ENCODE measurements around the gene ABCD1. TPM values are rescaled to one million over a fixed set of nuclear protein-coding genes. Genes with fewer than 3 reads are reported as not detected.
A peak's percentile ranks its signal among the peaks of the same experiment; 100 is the strongest.

The ABCD1 gene
- total RNA-seq, 1 donor from 2014 or later = 10.1 TPM

DNA sequence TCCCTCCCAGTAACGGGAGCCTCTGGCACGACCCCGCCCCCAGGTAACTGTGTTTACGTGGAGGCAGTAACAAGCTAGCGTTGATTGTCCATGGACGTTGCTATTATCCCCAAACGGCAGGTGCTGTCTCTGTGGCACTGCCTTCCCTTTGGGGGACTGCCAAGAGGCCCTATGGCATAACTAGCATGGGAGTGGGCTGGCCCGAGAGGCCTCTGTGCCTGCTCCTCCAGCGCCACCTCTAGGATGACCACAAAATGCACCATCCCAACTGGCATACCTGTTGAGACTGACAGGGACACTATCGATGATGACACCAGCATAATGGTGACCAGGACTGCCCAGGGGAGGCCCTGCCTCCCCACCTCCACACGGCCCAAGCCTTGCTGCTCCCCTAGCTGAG, 57.7 kb downstream of the ABCD1 start:
- Mint-ChIP-seq H3K27me3 (ENCODE audit: low read depth) (no peaks in the 10 kb centered on the region), H3K9me3 (no peaks in the 10 kb centered on the region), H3K4me3 (ENCODE audit: low read depth) (no peak overlapping the region), H3K36me3 (ENCODE audit: low read depth) (peaks cover 9% of the 10 kb centered on the region), H3K4me1 (ENCODE audit: low read depth) (no peaks in the 10 kb centered on the region), H3K27ac (no peak overlapping the region)
- intact Hi-C loops (cut with micrococcal nuclease) = no loop called here
- no peak for DNase-seq (ENCODE audit: low spot score)

DNA sequence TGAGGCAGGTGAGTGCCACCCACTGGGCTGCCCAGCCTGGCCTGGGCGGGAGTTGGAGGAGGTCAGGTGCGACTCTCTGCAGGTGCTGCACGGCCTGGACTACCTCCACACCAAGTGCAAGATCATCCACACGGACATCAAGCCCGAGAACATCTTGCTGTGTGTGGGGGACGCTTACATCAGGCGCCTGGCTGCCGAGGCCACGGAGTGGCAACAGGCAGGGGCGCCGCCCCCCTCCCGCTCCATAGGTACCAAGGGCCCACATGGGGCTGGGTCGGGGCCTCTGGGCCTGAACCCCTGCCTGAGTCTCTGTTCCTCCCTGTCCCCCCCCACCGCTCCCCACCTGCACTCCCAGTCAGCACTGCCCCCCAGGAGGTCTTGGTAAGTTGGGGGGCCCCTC, 58.2 kb downstream of the ABCD1 start:
- no peak overlapping the region for H3K27ac Mint-ChIP-seq
- DNase-seq (ENCODE audit: low spot score) = no peak

DNA sequence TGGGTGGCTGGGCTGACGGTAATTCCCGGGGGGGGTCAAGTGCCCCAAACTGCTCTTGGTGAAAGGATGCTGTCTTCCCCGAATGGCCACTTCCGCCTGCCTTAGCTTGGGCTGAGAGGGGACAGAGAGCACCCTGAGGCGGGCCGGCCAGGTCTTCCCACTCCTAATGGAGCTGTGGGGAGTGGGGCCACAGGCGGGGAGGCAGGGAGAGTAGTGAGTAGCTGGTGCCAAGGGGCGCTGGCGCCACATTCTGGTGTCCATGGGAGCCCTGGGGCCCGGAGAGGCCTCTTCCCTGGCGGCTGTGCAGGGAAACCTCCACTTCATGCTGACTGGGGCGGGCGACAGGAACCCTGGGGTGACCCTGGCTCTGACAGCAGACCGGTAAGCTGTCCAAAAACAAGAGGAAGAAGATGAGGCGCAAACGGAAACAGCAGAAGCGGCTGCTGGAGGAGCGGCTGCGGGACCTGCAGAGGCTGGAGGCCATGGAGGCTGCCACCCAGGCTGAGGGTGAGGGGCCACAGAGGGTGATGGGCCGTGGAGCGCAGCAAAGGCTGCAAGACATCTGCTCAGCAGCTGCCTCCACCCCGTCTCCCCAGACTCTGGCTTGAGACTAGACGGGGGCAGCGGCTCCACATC, 58.8 kb downstream of the ABCD1 start:
- Mint-ChIP-seq H3K27me3 (ENCODE audit: low read depth) (no peaks in the 10 kb centered on the region), H3K9me3 (no peaks in the 10 kb centered on the region), H3K27ac (no peak overlapping the region), H3K36me3 (ENCODE audit: low read depth) (peaks cover 16% of the 10 kb centered on the region), H3K4me1 (ENCODE audit: low read depth) (no peaks in the 10 kb centered on the region), H3K4me3 (ENCODE audit: low read depth) (no peak overlapping the region)
- no peak for DNase-seq (ENCODE audit: low spot score)
- intact Hi-C loops (cut with micrococcal nuclease) = no loop called here

More for the DNA sequence above, 58.2 kb downstream of the ABCD1 start:
- H3K27me3 Mint-ChIP-seq (ENCODE audit: low read depth) = no peaks in the 10 kb centered on the region
- H3K4me3 Mint-ChIP-seq (ENCODE audit: low read depth) = no peak overlapping the region
- intact Hi-C loops (cut with micrococcal nuclease) = no loop called here
- H3K36me3 Mint-ChIP-seq (ENCODE audit: low read depth) = peaks cover 13% of the 10 kb centered on the region
- no peaks in the 10 kb centered on the region for H3K9me3 Mint-ChIP-seq
- H3K4me1 Mint-ChIP-seq (ENCODE audit: low read depth) = no peaks in the 10 kb centered on the region

DNA sequence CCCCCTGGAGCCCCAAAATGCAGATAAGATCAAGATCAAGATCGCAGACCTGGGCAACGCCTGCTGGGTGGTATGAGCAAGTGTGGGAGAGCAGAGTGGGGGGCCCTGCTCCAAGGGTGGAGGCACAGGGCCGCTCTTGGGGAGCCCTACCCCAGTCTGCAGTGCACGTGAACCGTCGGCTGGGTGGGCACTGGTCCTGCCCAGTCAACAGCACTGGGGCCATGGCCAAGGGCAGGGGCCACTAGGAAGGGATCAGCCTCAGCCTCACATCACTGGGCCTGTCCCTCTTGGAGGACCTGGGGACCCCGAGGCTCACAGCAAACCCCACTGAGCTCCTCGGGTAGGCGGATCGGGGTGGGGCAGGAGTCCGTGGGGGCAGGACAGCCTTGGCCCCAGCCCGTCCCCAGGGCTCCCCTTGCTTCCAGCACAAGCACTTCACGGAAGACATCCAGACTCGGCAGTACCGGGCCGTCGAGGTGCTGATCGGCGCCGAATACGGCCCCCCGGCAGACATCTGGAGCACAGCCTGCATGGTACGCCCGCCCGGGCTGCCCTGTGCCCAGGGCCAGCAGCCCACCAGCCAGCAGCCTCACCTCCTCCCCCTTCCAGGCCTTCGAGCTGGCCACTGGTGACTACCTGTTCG, 59.8 kb downstream of the ABCD1 start:
- H3K4me3 Mint-ChIP-seq (ENCODE audit: low read depth) = no peak overlapping the region
- H3K36me3 Mint-ChIP-seq (ENCODE audit: low read depth) = peaks cover 20% of the 10 kb centered on the region
- H3K9me3 Mint-ChIP-seq = no peaks in the 10 kb centered on the region
- H3K27ac Mint-ChIP-seq = no peak overlapping the region
- no peaks in the 10 kb centered on the region for H3K27me3 Mint-ChIP-seq (ENCODE audit: low read depth)
- no peak for DNase-seq (ENCODE audit: low spot score)
- intact Hi-C loops (cut with micrococcal nuclease) = no loop called here
- no peaks in the 10 kb centered on the region for H3K4me1 Mint-ChIP-seq (ENCODE audit: low read depth)

DNA sequence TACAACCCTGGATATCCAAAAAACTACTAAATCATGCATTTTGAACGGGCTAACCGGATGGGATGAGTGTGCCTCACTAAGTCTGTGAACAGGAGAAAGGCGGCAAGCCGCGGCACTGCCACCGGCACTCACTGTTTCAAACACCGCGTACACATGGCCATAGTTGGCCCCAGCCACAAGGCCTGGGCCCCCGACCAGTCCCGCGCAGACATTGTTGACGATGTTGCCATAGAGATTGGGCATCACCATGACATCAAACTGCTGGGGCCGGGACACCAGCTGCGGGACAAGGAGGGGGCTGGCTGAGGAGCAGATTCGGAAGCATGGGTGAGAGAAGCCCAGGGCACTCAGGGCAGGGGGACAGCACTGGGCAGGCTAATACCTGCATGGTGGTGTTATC, 62.0 kb downstream of the ABCD1 start:
- Mint-ChIP-seq H3K4me3 (ENCODE audit: low read depth) (no peak overlapping the region), H3K4me1 (ENCODE audit: low read depth) (no peaks in the 10 kb centered on the region), H3K27ac (no peak overlapping the region), H3K36me3 (ENCODE audit: low read depth) (peaks cover 25% of the 10 kb centered on the region), H3K27me3 (ENCODE audit: low read depth) (no peaks in the 10 kb centered on the region), H3K9me3 (no peaks in the 10 kb centered on the region)
- intact Hi-C loops (cut with micrococcal nuclease) = no loop called here
- DNase-seq (ENCODE audit: low spot score) = no peak

DNA sequence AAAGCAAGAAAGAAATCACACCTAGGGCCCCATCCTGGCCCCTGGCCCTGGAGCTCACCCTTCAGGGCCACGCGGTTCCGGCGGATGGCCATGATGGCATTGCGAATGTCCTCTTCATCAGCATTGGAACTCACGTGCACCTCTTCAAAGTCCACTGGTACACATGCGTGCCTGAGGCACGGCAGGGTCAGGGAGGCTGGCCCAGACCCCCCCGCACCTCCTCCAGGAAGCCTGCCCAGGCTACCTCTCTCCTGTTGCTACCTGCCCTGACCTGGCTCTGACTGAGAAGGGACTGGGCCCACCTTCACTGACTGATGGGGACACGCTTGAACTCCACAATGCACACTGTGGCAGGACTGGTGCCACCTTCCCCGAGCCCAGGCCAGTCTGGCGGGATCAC, 65.0 kb downstream of the ABCD1 start:
- intact Hi-C loops (cut with micrococcal nuclease) = no loop called here
- H3K4me3 Mint-ChIP-seq (ENCODE audit: low read depth) = no peak overlapping the region
- no peaks in the 10 kb centered on the region for H3K9me3 Mint-ChIP-seq
- H3K36me3 Mint-ChIP-seq (ENCODE audit: low read depth) = peaks cover 34% of the 10 kb centered on the region
- H3K4me1 Mint-ChIP-seq (ENCODE audit: low read depth) = peaks cover 6% of the 10 kb centered on the region
- no peaks in the 10 kb centered on the region for H3K27me3 Mint-ChIP-seq (ENCODE audit: low read depth)
- H3K27ac Mint-ChIP-seq = no peak overlapping the region
- DNase-seq (ENCODE audit: low spot score) = no peak

DNA sequence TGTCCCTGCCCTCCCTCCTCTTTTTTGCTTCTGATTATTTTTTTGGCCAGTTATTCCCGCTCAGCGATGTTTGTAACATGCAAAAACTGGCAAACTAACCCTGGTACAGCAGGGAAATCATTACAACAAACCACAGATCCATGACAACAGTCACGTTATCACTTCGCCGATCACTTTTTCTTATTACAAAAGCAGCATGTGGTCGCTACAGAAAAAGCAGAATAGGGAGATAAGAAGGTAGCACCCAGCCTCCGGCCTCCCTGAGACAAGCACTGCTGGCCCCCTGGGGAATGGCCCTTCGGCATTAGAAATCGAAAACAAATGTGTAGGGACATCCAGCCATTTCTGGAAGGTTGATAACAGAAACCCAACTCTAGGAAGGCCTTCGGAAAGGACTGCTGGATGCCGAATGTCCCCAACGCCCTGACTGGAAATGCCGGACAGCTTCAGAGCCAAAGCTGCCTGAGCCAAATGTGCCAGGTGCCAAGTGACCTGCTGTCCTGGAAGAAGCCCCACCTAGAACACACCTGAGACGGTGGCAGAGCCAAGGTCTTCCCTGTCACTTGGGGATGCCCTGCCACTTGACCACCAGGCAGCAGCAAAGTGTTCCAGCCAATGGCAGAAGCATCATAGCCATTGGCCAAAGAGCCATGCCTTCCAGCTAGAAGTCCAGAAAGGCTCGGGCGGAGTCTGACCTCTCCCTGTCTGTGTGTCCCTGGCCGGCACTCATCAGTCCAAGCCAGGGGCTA, 66.6 kb downstream of the ABCD1 start:
- Mint-ChIP-seq H3K4me3 (ENCODE audit: low read depth) (no peak overlapping the region), H3K36me3 (ENCODE audit: low read depth) (peaks cover 40% of the 10 kb centered on the region), H3K9me3 (no peaks in the 10 kb centered on the region), H3K4me1 (ENCODE audit: low read depth) (peaks cover 9% of the 10 kb centered on the region), H3K27me3 (ENCODE audit: low read depth) (no peaks in the 10 kb centered on the region), H3K27ac (no peak overlapping the region)
- no peak for DNase-seq (ENCODE audit: low spot score)
- intact Hi-C loops (cut with micrococcal nuclease) = no loop called here

DNA sequence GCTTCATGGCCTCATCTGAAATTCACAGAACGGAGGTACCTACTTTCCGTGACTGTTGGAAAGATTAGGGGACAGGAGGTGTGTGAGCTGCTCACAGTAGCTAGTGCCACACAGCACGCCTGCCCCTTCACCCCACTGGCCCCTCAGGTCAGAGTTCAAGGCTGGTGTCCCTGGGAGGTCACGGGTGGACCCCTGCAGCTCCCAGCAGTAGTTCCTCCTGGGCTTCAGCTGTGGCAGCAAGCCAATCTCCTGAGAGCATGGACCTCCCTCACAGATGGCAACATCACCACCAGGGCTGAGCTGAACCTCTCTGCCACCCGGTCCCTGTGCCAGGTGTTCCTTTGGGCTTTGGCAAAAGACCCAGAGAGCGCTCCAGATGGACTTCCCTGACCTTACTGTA, 67.7 kb downstream of the ABCD1 start:
- peaks cover 9% of the 10 kb centered on the region for H3K4me1 Mint-ChIP-seq (ENCODE audit: low read depth)

DNA sequence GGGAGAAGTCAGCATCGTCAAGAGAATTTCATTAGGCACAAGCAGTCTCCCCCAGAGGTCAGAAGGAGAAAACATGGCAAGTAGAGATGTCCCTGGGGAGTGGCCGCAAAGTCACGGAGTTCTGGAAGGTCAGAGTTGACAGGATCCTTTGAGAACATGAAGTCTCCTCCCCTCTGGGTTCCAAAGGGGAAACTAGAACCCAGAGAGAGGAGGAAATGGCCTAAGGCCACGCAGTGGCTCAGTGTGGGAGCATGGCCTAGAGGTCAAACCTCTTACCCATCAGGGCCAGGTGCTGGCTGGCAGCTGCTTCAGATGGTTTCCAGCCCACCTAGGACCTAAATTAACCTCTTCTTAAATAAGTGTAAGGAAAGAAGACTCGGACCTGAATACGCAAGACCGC, 68.6 kb downstream of the ABCD1 start:
- peaks cover 9% of the 10 kb centered on the region for H3K4me1 Mint-ChIP-seq (ENCODE audit: low read depth)
- H3K9me3 Mint-ChIP-seq = no peaks in the 10 kb centered on the region
- peak overlapping the region; percentile 97 for H3K4me3 Mint-ChIP-seq (ENCODE audit: low read depth)
- H3K36me3 Mint-ChIP-seq (ENCODE audit: low read depth) = peaks cover 41% of the 10 kb centered on the region
- no peak for DNase-seq (ENCODE audit: low spot score)
- no peaks in the 10 kb centered on the region for H3K27me3 Mint-ChIP-seq (ENCODE audit: low read depth)
- peak overlapping the region; percentile 89 for H3K27ac Mint-ChIP-seq
- intact Hi-C loops (cut with micrococcal nuclease) = no loop called here

More for the DNA sequence above, 67.7 kb downstream of the ABCD1 start:
- Mint-ChIP-seq H3K36me3 (ENCODE audit: low read depth) (peaks cover 43% of the 10 kb centered on the region), H3K4me3 (ENCODE audit: low read depth) (no peak overlapping the region), H3K27ac (no peak overlapping the region), H3K9me3 (no peaks in the 10 kb centered on the region), H3K27me3 (ENCODE audit: low read depth) (no peaks in the 10 kb centered on the region)
- DNase-seq (ENCODE audit: low spot score) = no peak
- intact Hi-C loops (cut with micrococcal nuclease) = no loop called here

Other genes with a start within 250 kb of the ABCD1 start
- not detected in 2 replicates for gene BGN, start 229.9 kb upstream of the ABCD1 start, total RNA-seq
- not detected in 2 replicates for gene ATP2B3, start 207.2 kb upstream of the ABCD1 start, total RNA-seq
- 23.6 and 25.3 TPM in 2 replicates for gene CCNQ, start 125.7 kb upstream of the ABCD1 start, total RNA-seq
- 0.11 and 0.16 TPM in 2 replicates for gene DUSP9, start 77.7 kb upstream of the ABCD1 start, total RNA-seq
- gene PNCK, start 51.0 kb upstream of the ABCD1 start, total RNA-seq = 0.18 and 0.43 TPM in 2 replicates
- gene SLC6A8, start 36.9 kb upstream of the ABCD1 start, total RNA-seq = 2.2 and 2.5 TPM in 2 replicates
- gene BCAP31, start 469 bp upstream of the ABCD1 start, total RNA-seq = 154 TPM in 2 replicates
- gene PLXNB3, start 39.4 kb downstream of the ABCD1 start, total RNA-seq = 0.62 and 0.91 TPM in 2 replicates
- not detected in 2 replicates for gene SRPK3, start 56.2 kb downstream of the ABCD1 start, total RNA-seq
- 70.8 and 72.4 TPM in 2 replicates for gene IDH3G, start 69.5 kb downstream of the ABCD1 start, total RNA-seq
- 282 and 303 TPM in 2 replicates for gene SSR4, start 69.8 kb downstream of the ABCD1 start, total RNA-seq
- gene PDZD4, start 105.7 kb downstream of the ABCD1 start, total RNA-seq = 0.23 and 0.91 TPM in 2 replicates
- gene L1CAM, start 161.3 kb downstream of the ABCD1 start, total RNA-seq = 0.83 and 0.98 TPM in 2 replicates
- not detected in 2 replicates for gene AVPR2, start 179.8 kb downstream of the ABCD1 start, total RNA-seq
- gene ARHGAP4, start 201.4 kb downstream of the ABCD1 start, total RNA-seq = 128 and 135 TPM in 2 replicates
- 127 and 128 TPM in 2 replicates for gene NAA10, start 210.2 kb downstream of the ABCD1 start, total RNA-seq
- 11.4 and 12.4 TPM in 2 replicates for gene RENBP, start 219.8 kb downstream of the ABCD1 start, total RNA-seq
- 107 and 108 TPM in 2 replicates for gene HCFC1, start 247.0 kb downstream of the ABCD1 start, total RNA-seq
- 2.1 and 2.7 TPM in 2 replicates for gene TMEM187, start 247.9 kb downstream of the ABCD1 start, total RNA-seq

Data from activated T-helper 2 cell treated with anti-CD3 and anti-CD28 coated beads, Interferon-gamma antibody, Interleukin-2, Interleukin-4, amounts not matched to agents 10 μg/mL and 5 μg/mL and 100 μg/mL, durations not matched to agents 14 hours and 24 hours and 36 hours (primary cell).